ENCODE measurements around the gene SETD2. TPM values are rescaled to one million over a fixed set of nuclear protein-coding genes. Genes with fewer than 3 reads are reported as not detected.

The SETD2 gene
- total RNA-seq, 1 experiment from 2014 or later = 47.6 TPM

- BruUV-seq (replicated peaks) = no TSS peak
These were observed 163.6 kb downstream of the SETD2 start for GRCh38 chr3:47000198-47000815.

GRCh38 chr3:46999516-47000197, 164.3 kb downstream of the SETD2 start:
- ChIA-PET POLR2A (no interaction called here), CTCF (no interaction called here)
- Histone ChIP-seq H3K4me1 (peaks cover 11% of the 10 kb centered on the region), H3K36me3 (ENCODE audit: control insufficient read depth, insufficient read depth, low read length) (peaks cover 4% of the 10 kb centered on the region), H3K9me3 (no peaks in the 10 kb centered on the region), H3K4me3 (ENCODE audit: low read depth, low read length) (no peak overlapping the region), H3K27me3 (replicated peaks; ENCODE audit: control insufficient read depth, insufficient read depth, low read length) (no peaks in the 10 kb centered on the region)
- BruUV-seq (replicated peaks) = no TSS peak
- Mint-ChIP-seq H3K36me3 (ENCODE audit: insufficient read depth, unreplicated experiment) (peaks cover 50% of the 10 kb centered on the region), H3K4me3 (ENCODE audit: unreplicated experiment) (no peak overlapping the region), H3K27me3 (ENCODE audit: insufficient read depth, unreplicated experiment) (no peaks in the 10 kb centered on the region), H3K4me1 (ENCODE audit: low read depth, unreplicated experiment) (peaks cover 6% of the 10 kb centered on the region), H3K27ac (ENCODE audit: unreplicated experiment) (no peak overlapping the region), H3K9me3 (ENCODE audit: unreplicated experiment) (no peaks in the 10 kb centered on the region)
- intact Hi-C loops (cut with micrococcal nuclease; ENCODE audit: unreplicated experiment) = loop anchor here (2.0 to 5.0 kb wide), 2 partner anchors 19 to 57 kb away; no protein-coding TSS in a partner anchor
- no peak for TF ChIP-seq CTCF (IDR thresholded peaks at IDR 0.05; ENCODE audit: insufficient read depth in 1 of 2, low read depth in 1 of 2, low read length in 1 of 2, severe bottlenecking in 1 of 2, unreplicated experiment in 1 of 2)
- DNase-seq = no peak

More at GRCh38 chr3:47000198-47000815, 163.6 kb downstream of the SETD2 start:
- no peak overlapping the region for H3K4me3 Mint-ChIP-seq (ENCODE audit: unreplicated experiment)
- H3K9me3 Mint-ChIP-seq (ENCODE audit: unreplicated experiment) = no peaks in the 10 kb centered on the region
- H3K4me1 Mint-ChIP-seq (ENCODE audit: low read depth, unreplicated experiment) = peaks cover 6% of the 10 kb centered on the region
- no peak overlapping the region for H3K4me3 ChIP-seq (ENCODE audit: low read depth, low read length)
- no peaks in the 10 kb centered on the region for H3K27me3 ChIP-seq (replicated peaks; ENCODE audit: control insufficient read depth, insufficient read depth, low read length)
- intact Hi-C loops (cut with micrococcal nuclease; ENCODE audit: unreplicated experiment) = no loop called here
- no peaks in the 10 kb centered on the region for H3K27me3 Mint-ChIP-seq (ENCODE audit: insufficient read depth, unreplicated experiment)
- peaks cover 51% of the 10 kb centered on the region for H3K36me3 Mint-ChIP-seq (ENCODE audit: insufficient read depth, unreplicated experiment)
- POLR2A ChIA-PET = no interaction called here
- no peak for TF ChIP-seq CTCF (IDR thresholded peaks at IDR 0.05; ENCODE audit: insufficient read depth in 1 of 2, low read depth in 1 of 2, low read length in 1 of 2, severe bottlenecking in 1 of 2, unreplicated experiment in 1 of 2)
- CTCF ChIA-PET = no interaction called here
- peaks cover 11% of the 10 kb centered on the region for H3K4me1 ChIP-seq
- H3K9me3 ChIP-seq = no peaks in the 10 kb centered on the region
- peaks cover 4% of the 10 kb centered on the region for H3K36me3 ChIP-seq (ENCODE audit: control insufficient read depth, insufficient read depth, low read length)
- H3K27ac Mint-ChIP-seq (ENCODE audit: unreplicated experiment) = no peak overlapping the region
- DNase-seq = no peak

GRCh38 chr3:46998852-46999515, 164.9 kb downstream of the SETD2 start:
- H3K27ac Mint-ChIP-seq (ENCODE audit: unreplicated experiment) = no peak overlapping the region
- ChIA-PET POLR2A (no interaction called here), CTCF (interaction anchor here (0.6 to 1.1 kb wide), 2 partner anchors 75 to 1005 kb away, joined by 3 to 6 read pairs; no protein-coding TSS in a partner anchor)
- Histone ChIP-seq H3K4me3 (ENCODE audit: low read depth, low read length) (no peak overlapping the region), H3K9me3 (no peaks in the 10 kb centered on the region), H3K27me3 (replicated peaks; ENCODE audit: control insufficient read depth, insufficient read depth, low read length) (no peaks in the 10 kb centered on the region), H3K4me1 (peaks cover 11% of the 10 kb centered on the region), H3K36me3 (ENCODE audit: control insufficient read depth, insufficient read depth, low read length) (peaks cover 3% of the 10 kb centered on the region)
- TF ChIP-seq CTCF (IDR thresholded peaks at IDR 0.05; ENCODE audit: insufficient read depth in 1 of 2, low read depth in 1 of 2, low read length in 1 of 2, severe bottlenecking in 1 of 2, unreplicated experiment in 1 of 2) = peak in 1 of 2 experiments; percentile 10
- no peaks in the 10 kb centered on the region for H3K27me3 Mint-ChIP-seq (ENCODE audit: insufficient read depth, unreplicated experiment)
- H3K4me3 Mint-ChIP-seq (ENCODE audit: unreplicated experiment) = no peak overlapping the region
- BruUV-seq (replicated peaks) = no TSS peak
- DNase-seq = no peak
- no peaks in the 10 kb centered on the region for H3K9me3 Mint-ChIP-seq (ENCODE audit: unreplicated experiment)
- intact Hi-C loops (cut with micrococcal nuclease; ENCODE audit: unreplicated experiment) = loop anchor here (1.0 to 5.0 kb wide), 3 partner anchors 18 to 76 kb away; no protein-coding TSS in a partner anchor
- H3K36me3 Mint-ChIP-seq (ENCODE audit: insufficient read depth, unreplicated experiment) = peaks cover 45% of the 10 kb centered on the region
- peaks cover 6% of the 10 kb centered on the region for H3K4me1 Mint-ChIP-seq (ENCODE audit: low read depth, unreplicated experiment)
